Measurements from ENCODE around the gene HOXA7.

GRCh38 chr7:27165996-27166530 is 9.6 kb upstream of the HOXA7 start:
- TF ChIP-seq, protein P1, sequence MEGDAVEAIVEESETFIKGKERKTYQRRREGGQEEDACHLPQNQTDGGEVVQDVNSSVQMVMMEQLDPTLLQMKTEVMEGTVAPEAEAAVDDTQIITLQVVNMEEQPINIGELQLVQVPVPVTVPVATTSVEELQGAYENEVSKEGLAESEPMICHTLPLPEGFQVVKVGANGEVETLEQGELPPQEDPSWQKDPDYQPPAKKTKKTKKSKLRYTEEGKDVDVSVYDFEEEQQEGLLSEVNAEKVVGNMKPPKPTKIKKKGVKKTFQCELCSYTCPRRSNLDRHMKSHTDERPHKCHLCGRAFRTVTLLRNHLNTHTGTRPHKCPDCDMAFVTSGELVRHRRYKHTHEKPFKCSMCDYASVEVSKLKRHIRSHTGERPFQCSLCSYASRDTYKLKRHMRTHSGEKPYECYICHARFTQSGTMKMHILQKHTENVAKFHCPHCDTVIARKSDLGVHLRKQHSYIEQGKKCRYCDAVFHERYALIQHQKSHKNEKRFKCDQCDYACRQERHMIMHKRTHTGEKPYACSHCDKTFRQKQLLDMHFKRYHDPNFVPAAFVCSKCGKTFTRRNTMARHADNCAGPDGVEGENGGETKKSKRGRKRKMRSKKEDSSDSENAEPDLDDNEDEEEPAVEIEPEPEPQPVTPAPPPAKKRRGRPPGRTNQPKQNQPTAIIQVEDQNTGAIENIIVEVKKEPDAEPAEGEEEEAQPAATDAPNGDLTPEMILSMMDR (IDR thresholded peaks at IDR 0.05) = no peak
- TF ChIP-seq JUND (IDR thresholded peaks at IDR 0.05) (no peak), RAD21 (IDR thresholded peaks at IDR 0.05; ENCODE audit: low read length) (no peak), TCF12 (IDR thresholded peaks at IDR 0.05) (no peak), NFIC (IDR thresholded peaks at IDR 0.05; ENCODE audit: borderline replicate concordance) (no peak), RCOR1 (IDR thresholded peaks at IDR 0.05; ENCODE audit: low read length) (no peak), POLR2AphosphoS5 (IDR thresholded peaks at IDR 0.05; ENCODE audit: low read depth, low read length) (no peak), NRF1 (IDR thresholded peaks at IDR 0.05; ENCODE audit: low read depth, low read length) (no peak), GABPA (IDR thresholded peaks at IDR 0.05; ENCODE audit: low read depth) (no peak), USF1 (IDR thresholded peaks at IDR 0.05; ENCODE audit: borderline replicate concordance, low read depth) (no peak), FOSL2 (IDR thresholded peaks at IDR 0.05; ENCODE audit: borderline replicate concordance, low read depth) (no peak)
- TF ChIP-seq, protein P2, sequence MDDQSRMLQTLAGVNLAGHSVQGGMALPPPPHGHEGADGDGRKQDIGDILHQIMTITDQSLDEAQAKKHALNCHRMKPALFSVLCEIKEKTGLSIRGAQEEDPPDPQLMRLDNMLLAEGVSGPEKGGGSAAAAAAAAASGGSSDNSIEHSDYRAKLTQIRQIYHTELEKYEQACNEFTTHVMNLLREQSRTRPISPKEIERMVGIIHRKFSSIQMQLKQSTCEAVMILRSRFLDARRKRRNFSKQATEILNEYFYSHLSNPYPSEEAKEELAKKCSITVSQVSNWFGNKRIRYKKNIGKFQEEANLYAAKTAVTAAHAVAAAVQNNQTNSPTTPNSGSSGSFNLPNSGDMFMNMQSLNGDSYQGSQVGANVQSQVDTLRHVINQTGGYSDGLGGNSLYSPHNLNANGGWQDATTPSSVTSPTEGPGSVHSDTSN (IDR thresholded peaks at IDR 0.05) = no peak

Measured in SK-N-SH (cell line).